Activated CD4-positive, alpha-beta T cell treated with anti-CD3 and anti-CD28 coated beads, Interleukin-2, amount 10 ng/mL, durations not matched to agents 7 days and 5 days (primary cell): Measurements from ENCODE around the gene TFCP2. TPM values are rescaled to one million over a fixed set of nuclear protein-coding genes. Genes with fewer than 3 reads are reported as not detected.

ENCODE experiments used
- CTCF ChIA-PET: fragments of 350-600 bp; sonication (Branson Sonifier 250); formaldehyde crosslinking; loops from one replicate; lab custom pipeline; 2021; ENCODE audit warnings: antibody characterized with exemption; lab: Charles Lee
- POLR2A ChIA-PET: fragments of 350-600 bp; sonication (Branson Sonifier 250); formaldehyde crosslinking; loops from one replicate; lab custom pipeline; 2021; ENCODE audit warnings: antibody characterized with exemption; lab: Charles Lee
- DNase-seq: peaks from one replicate; pipeline ENCODE4 v3.0.0-alpha.2; 2020
- H3K27ac Mint-ChIP-seq: one replicate; pipeline ENCODE4 v1.8.0; 2021; ENCODE audit warnings: mild to moderate bottlenecking, moderate library complexity, mixed read lengths
- H3K27me3 Mint-ChIP-seq: one replicate; pipeline ENCODE4 v1.8.0; 2021; ENCODE audit warnings: mixed read lengths
- H3K36me3 Mint-ChIP-seq: one replicate; pipeline ENCODE4 v1.8.0; 2021; ENCODE audit warnings: low read depth, mixed read lengths
- H3K4me1 Mint-ChIP-seq: one replicate; pipeline ENCODE4 v1.8.0; 2021; ENCODE audit warnings: mixed read lengths
- H3K4me3 Mint-ChIP-seq: one replicate; pipeline ENCODE4 v1.8.0; 2021; ENCODE audit warnings: mild to moderate bottlenecking, moderate library complexity, mixed read lengths
- H3K9me3 Mint-ChIP-seq: one replicate; pipeline ENCODE4 v1.8.0; 2021; ENCODE audit warnings: mixed read lengths
- total RNA-seq, 2 experiments: library from RNA; stranded (reverse); gene quantifications; one replicate each; pipeline ENCODE4 v1.2.3, GENCODE V29; 2021

Gene TFCP2
- total RNA-seq, 2 experiments from 2014 or later, result 39.2 to 40.9 TPM

DNA sequence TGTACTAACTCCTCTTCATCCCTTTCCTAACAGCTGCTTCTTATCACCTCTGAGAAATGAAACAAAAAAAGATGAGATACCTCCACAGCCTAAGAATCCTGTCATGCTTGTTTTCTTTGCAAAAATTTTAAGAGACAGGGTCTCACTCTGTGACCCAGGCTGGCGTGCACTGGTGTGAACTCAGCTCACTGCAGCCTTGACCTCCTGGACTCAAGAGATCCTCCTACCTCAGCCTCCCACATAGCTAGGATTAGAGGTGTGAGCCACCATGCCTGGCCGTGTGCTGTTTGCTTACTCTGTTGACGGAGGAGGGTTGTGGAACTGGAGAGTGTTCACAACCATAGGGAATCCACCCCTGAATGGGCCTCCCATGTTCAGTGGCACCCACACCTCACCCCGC lies 105.7 kb downstream of the TFCP2 start:
- Mint-ChIP-seq H3K4me3 (no peak overlapping the region), H3K27ac (peak overlapping the region; percentile 36), H3K36me3 (peaks cover 21% of the 10 kb centered on the region), H3K4me1 (no peaks in the 10 kb centered on the region), H3K9me3 (no peaks in the 10 kb centered on the region), H3K27me3 (no peaks in the 10 kb centered on the region)
- ChIA-PET CTCF (no interaction called here), POLR2A (no interaction called here)
- DNase-seq, result no peak

DNA sequence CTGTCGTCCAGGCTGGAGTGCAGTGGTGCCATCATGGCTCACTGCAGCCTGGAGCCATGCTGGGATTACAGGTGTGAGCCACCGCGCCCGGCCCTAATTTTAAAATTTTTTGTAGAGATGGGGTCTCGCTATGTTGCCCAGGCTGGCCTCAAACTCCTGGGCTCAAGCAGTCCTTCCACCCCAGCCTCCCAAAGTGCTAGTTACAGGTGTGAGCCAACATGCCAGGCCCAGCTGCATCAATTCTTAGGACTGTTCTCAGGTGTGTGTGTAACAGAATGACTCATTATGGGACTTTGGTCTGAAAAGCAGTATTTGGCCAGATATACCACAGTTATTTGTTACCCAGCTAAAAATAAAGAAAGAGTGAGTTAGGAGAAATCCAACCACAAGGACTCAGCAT lies 107.4 kb downstream of the TFCP2 start:
- Mint-ChIP-seq H3K4me3 (no peak overlapping the region), H3K36me3 (peaks cover 21% of the 10 kb centered on the region), H3K27me3 (no peaks in the 10 kb centered on the region), H3K4me1 (no peaks in the 10 kb centered on the region), H3K9me3 (no peaks in the 10 kb centered on the region), H3K27ac (no peak overlapping the region)
- ChIA-PET CTCF (interaction anchor here (1.7 kb wide), 1 partner anchor 11 kb away, joined by 5 read pairs; no protein-coding TSS in a partner anchor), POLR2A (interaction anchor here (0.6 kb wide), 1 partner anchor 247 kb away, joined by 3 read pairs; no protein-coding TSS in a partner anchor)
- no peak for DNase-seq

DNA sequence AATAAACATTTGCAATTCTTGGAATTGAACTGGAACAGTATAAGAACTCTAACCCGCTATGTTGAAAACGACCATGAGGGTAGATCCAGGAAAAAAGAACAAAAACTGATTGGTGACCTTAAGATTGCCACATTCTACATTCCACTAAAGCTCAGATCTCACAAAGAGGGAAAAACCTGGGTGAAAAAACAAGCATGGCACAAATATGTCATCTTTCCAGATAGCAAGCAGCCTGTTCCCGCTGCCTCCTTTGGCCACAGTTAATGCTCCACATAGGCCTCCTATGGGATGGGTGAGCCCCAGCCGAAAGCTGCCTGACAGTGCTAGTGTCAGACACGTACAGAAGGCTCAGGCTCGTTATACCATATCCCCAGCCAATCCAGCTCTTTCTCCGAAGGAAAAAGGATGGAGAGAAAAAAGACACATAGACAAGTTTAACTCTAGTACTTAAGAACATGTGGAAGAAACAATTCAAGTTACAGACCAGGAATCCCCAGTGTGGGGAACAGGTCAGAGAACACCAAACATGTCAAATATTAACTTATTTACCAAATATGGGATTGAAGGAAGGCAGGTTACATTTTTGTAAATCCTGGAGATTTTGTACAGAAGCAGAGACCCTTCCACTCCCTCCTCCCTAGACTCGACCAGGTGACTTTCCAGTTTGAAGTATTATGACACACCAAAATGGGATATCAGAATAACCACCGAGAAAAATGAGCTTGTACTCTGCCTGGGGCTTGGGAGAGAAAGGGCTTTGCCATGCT lies 110.1 kb downstream of the TFCP2 start:
- DNase-seq, result no peak
- Mint-ChIP-seq H3K27me3 (no peaks in the 10 kb centered on the region), H3K4me1 (no peaks in the 10 kb centered on the region), H3K9me3 (no peaks in the 10 kb centered on the region), H3K36me3 (peaks cover 33% of the 10 kb centered on the region), H3K27ac (no peak overlapping the region), H3K4me3 (no peak overlapping the region)
- POLR2A ChIA-PET, result no interaction called here
- CTCF ChIA-PET, result interaction anchor here (0.7 to 1.8 kb wide), 6 partner anchors 8 to 37 kb away, joined by 3 to 8 read pairs (median 4); no protein-coding TSS in a partner anchor

DNA sequence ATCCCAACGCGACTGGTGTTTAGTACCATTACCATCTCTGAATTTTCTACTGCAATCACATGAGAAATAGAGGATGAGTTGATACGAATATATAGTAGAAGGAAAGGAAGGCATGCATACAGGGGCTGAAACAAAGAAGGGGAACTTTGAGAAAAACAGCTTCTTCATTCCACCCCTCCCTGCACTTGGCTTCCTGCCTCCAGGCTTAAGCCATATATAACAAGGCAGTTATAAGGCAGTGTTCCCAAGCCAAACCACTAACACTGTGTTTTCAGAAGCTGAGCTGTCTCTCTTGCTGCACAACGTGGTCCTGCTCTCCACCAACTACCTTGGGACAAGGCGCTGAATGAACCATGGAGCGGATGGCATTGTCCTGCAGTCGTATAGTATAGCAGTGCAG lies 113.8 kb downstream of the TFCP2 start:
- CTCF ChIA-PET, result interaction anchor here (0.6 to 1.3 kb wide), 2 partner anchors 33 to 102 kb away, joined by 3 to 4 read pairs; partner anchors contain the start of gene SLC11A2
- no peaks in the 10 kb centered on the region for H3K9me3 Mint-ChIP-seq
- H3K27me3 Mint-ChIP-seq, result no peaks in the 10 kb centered on the region
- H3K4me1 Mint-ChIP-seq, result peaks cover 2% of the 10 kb centered on the region
- H3K36me3 Mint-ChIP-seq, result peaks cover 41% of the 10 kb centered on the region
- no peak for DNase-seq
- POLR2A ChIA-PET, result no interaction called here
- H3K4me3 Mint-ChIP-seq, result no peak overlapping the region
- H3K27ac Mint-ChIP-seq, result no peak overlapping the region

- H3K4me3 Mint-ChIP-seq, result no peak overlapping the region
- H3K27me3 Mint-ChIP-seq, result no peaks in the 10 kb centered on the region
- peaks cover 53% of the 10 kb centered on the region for H3K36me3 Mint-ChIP-seq
- ChIA-PET POLR2A (no interaction called here), CTCF (interaction anchor here (1.3 kb wide), 1 partner anchor 18 kb away, joined by 4 read pairs; no protein-coding TSS in a partner anchor)
- DNase-seq, result no peak
- no peaks in the 10 kb centered on the region for H3K9me3 Mint-ChIP-seq
- H3K27ac Mint-ChIP-seq, result peak overlapping the region; percentile 25
- peaks cover 8% of the 10 kb centered on the region for H3K4me1 Mint-ChIP-seq
Observed at GRCh38 chr12:51056242-51056641, 116.7 kb downstream of the TFCP2 start.

- H3K27ac Mint-ChIP-seq, result no peak overlapping the region
- no peaks in the 10 kb centered on the region for H3K9me3 Mint-ChIP-seq
- no peak overlapping the region for H3K4me3 Mint-ChIP-seq
- no peaks in the 10 kb centered on the region for H3K27me3 Mint-ChIP-seq
- H3K4me1 Mint-ChIP-seq, result peaks cover 11% of the 10 kb centered on the region
- CTCF ChIA-PET, result interaction anchor here (0.6 to 1.6 kb wide), 3 partner anchors 9 to 92 kb away, joined by 3 to 5 read pairs (median 3); no protein-coding TSS in a partner anchor
- POLR2A ChIA-PET, result no interaction called here
- DNase-seq, result no peak
- H3K36me3 Mint-ChIP-seq, result peaks cover 50% of the 10 kb centered on the region
Observed at GRCh38 chr12:51055060-51055459, 117.9 kb downstream of the TFCP2 start.

DNA sequence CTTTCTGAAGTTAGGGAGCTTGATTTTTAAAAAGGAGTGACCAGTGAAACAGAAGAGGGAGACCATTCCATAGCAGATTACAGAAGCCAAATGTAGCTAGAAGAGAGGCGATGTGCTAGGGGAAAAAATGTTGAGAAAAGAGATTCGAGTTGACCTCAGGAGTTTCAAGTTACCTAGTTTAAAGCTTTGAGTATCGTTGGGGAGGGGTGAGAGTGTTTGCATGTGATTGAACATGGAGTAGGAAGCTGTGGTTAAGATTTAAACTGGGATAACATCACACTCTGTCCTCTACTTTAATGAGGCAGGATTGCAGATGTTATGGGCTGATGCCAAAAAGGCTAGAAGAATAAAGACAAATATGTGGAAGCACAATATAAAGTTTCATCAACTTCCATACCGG lies 121.1 kb downstream of the TFCP2 start:
- Mint-ChIP-seq H3K36me3 (peaks cover 32% of the 10 kb centered on the region), H3K27me3 (no peaks in the 10 kb centered on the region), H3K9me3 (no peaks in the 10 kb centered on the region), H3K4me1 (peaks cover 33% of the 10 kb centered on the region), H3K4me3 (no peak overlapping the region), H3K27ac (no peak overlapping the region)
- DNase-seq, result no peak
- POLR2A ChIA-PET, result no interaction called here
- CTCF ChIA-PET, result interaction anchor here (1.5 to 1.6 kb wide), 2 partner anchors 11 to 31 kb away, joined by 4 read pairs; partner anchors contain the start of gene CSRNP2

GRCh38 chr12:51049525-51049924 lies 123.4 kb downstream of the TFCP2 start:
- no peaks in the 10 kb centered on the region for H3K27me3 Mint-ChIP-seq
- H3K27ac Mint-ChIP-seq, result peak overlapping the region; percentile 96
- ChIA-PET CTCF (interaction anchor here (0.7 to 1.3 kb wide), 3 partner anchors 20 to 270 kb away, joined by 3 to 4 read pairs (median 3); no protein-coding TSS in a partner anchor), POLR2A (interaction anchor here (0.6 kb wide), 1 partner anchor 288 kb away, joined by 3 read pairs; no protein-coding TSS in a partner anchor)
- peaks cover 36% of the 10 kb centered on the region for H3K4me1 Mint-ChIP-seq
- H3K36me3 Mint-ChIP-seq, result peaks cover 21% of the 10 kb centered on the region
- DNase-seq, result no peak
- no peaks in the 10 kb centered on the region for H3K9me3 Mint-ChIP-seq
- peak overlapping the region; percentile 93 for H3K4me3 Mint-ChIP-seq

DNA sequence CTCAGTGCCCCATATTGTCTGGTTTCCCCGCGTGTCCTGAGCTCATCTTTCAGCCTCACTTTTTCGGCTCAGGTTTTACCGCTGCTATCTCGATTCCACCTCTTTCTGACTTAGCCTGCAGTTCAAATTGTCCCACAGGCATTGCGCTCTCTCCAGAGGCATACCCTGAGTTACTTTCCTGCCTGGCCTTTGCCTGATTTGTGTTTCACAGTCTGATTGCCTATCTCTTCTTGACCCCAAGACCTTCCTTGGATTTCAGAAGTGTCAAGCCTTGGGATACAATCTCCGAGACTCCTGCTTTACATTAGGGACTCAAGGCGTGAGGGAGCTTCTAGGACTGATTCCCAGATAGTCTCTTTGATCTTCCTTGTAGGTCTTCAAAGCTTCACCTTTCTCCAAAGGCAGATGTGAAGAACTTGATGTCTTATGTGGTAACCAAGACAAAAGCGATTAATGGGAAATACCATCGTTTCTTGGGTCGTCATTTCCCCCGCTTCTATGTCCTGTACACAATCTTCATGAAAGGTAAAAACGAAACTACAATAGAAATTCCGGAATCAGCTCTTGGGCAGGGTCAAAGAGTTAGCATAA lies 124.2 kb downstream of the TFCP2 start:
- Mint-ChIP-seq H3K36me3 (peaks cover 15% of the 10 kb centered on the region), H3K9me3 (no peaks in the 10 kb centered on the region), H3K4me1 (peaks cover 34% of the 10 kb centered on the region), H3K4me3 (peak overlapping the region; percentile 93), H3K27ac (peak overlapping the region; percentile 96), H3K27me3 (no peaks in the 10 kb centered on the region)
- POLR2A ChIA-PET, result interaction anchor here (0.6 kb wide), 2 partner anchors 285 to 287 kb away, joined by 3 read pairs; partner anchors contain the start of gene ATF1
- CTCF ChIA-PET, result interaction anchor here (1.2 to 1.3 kb wide), 2 partner anchors 13 to 19 kb away, joined by 3 to 5 read pairs; no protein-coding TSS in a partner anchor
- peak; percentile 11 for DNase-seq

GRCh38 chr12:51047655-51048540 lies 125.0 kb downstream of the TFCP2 start, which contains the start of gene LETMD1:
Gene LETMD1, plus strand, starts transcription at chr12:51048327. Its CDS starts 30 bp downstream, at chr12:51048357.
- ChIA-PET POLR2A (interaction anchor here (0.6 kb wide), 1 partner anchor 191 kb away, joined by 5 read pairs; the partner anchor contains the start of gene DAZAP2), CTCF (interaction anchor here (0.5 to 1.7 kb wide), 11 partner anchors 11 to 388 kb away, joined by 3 to 5 read pairs (median 4); partner anchors contain the start of genes CSRNP2 and SLC11A2)

More at GRCh38 chr12:51047655-51048540, 125.0 kb downstream of the TFCP2 start, which contains the start of gene LETMD1:
- peaks cover 38% of the 10 kb centered on the region for H3K4me1 Mint-ChIP-seq
- H3K9me3 Mint-ChIP-seq, result no peaks in the 10 kb centered on the region
- no peaks in the 10 kb centered on the region for H3K27me3 Mint-ChIP-seq
- H3K36me3 Mint-ChIP-seq, result peaks cover 10% of the 10 kb centered on the region
- H3K27ac Mint-ChIP-seq, result peak within 1 kb of the TSS; percentile 96
- H3K4me3 Mint-ChIP-seq, result peak within 1 kb of the TSS; percentile 93
- peak; percentile 96 for DNase-seq
